OCI-LY1 (cell line): ENCODE data around the gene SMAD1.

ENCODE experiments used
- EZH2 ChIP-seq: fragments of 200-600 bp; sonication (generic), shearing (Covaris generic); IDR thresholded peaks from 2 replicates; pipeline ENCODE4 v1.8.0; 2017; ENCODE audit warnings: borderline replicate concordance, mixed run types, mild to moderate bottlenecking, antibody characterized with exemption, low read length, moderate library complexity, mixed read lengths
- TF ChIP-seq, protein P1 (sequence below): fragments of 200-600 bp; sonication (generic), shearing (Covaris generic); IDR thresholded peaks from 2 replicates; pipeline ENCODE4 v1.5.1; 2017; ENCODE audit warnings: mild to moderate bottlenecking, antibody characterized with exemption, low read length, moderate library complexity, mixed read lengths

DNA sequence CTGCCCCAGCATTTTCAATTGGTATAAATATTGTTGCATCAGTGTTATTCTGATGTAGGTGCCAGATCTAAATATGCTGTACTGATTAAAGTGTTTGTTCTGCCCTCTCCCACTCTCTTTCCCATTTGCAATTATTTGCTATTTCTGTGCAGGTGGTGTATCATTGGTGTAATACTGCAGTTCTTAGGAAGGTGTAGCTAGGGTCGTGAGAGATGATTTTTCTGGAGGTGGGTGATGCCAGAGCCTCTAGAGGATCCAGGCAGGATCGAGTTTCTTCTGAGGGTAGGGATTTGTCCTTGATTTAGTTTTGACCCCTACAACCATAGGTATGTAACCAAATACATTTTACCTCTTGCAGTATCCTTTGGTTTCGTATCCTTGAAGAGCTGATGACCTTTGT lies 1.9 kb downstream of the SMAD1 start:
- TF ChIP-seq, protein P1, sequence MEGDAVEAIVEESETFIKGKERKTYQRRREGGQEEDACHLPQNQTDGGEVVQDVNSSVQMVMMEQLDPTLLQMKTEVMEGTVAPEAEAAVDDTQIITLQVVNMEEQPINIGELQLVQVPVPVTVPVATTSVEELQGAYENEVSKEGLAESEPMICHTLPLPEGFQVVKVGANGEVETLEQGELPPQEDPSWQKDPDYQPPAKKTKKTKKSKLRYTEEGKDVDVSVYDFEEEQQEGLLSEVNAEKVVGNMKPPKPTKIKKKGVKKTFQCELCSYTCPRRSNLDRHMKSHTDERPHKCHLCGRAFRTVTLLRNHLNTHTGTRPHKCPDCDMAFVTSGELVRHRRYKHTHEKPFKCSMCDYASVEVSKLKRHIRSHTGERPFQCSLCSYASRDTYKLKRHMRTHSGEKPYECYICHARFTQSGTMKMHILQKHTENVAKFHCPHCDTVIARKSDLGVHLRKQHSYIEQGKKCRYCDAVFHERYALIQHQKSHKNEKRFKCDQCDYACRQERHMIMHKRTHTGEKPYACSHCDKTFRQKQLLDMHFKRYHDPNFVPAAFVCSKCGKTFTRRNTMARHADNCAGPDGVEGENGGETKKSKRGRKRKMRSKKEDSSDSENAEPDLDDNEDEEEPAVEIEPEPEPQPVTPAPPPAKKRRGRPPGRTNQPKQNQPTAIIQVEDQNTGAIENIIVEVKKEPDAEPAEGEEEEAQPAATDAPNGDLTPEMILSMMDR: no peak
- TF ChIP-seq EZH2: no peak
